HG03097 (cell line): Measurements from ENCODE around the gene C2CD4D.
A peak's percentile ranks its signal among the peaks of the same experiment; 100 is the strongest.

Experiments
- ATAC-seq: cut with Tn5 transposase; IDR thresholded peaks from one replicate; pipeline ENCODE4 v1.9.1; 2021; ENCODE audit not compliant: unreplicated experiment, low FRiP score

C2CD4D gene

GRCh38 chr1:151790940-151791651 is 48.5 kb downstream of the C2CD4D start:
- ATAC-seq: no peak

- ATAC-seq: peak; percentile 89
These were observed 49.3 kb downstream of the C2CD4D start, which contains the start of gene TDRKH for GRCh38 chr1:151790071-151790939. TSS of gene TDRKH (minus strand) at chr1:151790500. CDS start at chr1:151783022, 7,478 bp downstream.
